ENCODE measurements around the gene RAB4A. TPM values are rescaled to one million over a fixed set of nuclear protein-coding genes. Genes with fewer than 3 reads are reported as not detected.

The RAB4A gene
- total and polyA plus RNA-seq, 2 of the 8 experiments (the other 6 are each of a cell fraction or from before 2014, with no cell fraction given): 13.3 to 68.8 TPM

DNA sequence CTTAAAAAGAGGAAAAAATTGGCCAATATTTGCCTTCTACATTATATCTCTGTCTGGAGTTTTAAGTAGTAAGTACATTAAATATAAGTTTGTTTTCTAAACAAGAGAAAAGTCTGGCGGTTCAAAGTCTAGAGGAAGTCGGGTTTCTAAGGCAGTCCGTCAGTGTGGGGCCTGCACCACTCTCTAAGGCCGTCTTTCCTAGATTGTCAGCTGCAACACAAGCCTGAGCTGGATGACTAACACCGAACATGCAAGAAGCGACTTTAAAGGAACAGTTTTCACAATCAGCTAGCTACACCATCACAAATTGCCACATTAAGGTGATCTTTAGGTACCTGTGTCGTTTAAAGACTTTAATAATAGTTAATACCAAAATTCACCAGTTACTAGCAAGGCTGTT is 52.3 kb downstream of the RAB4A start:
- Histone ChIP-seq H2BK12ac (ENCODE audit: low read depth, low read length) (no peak overlapping the region), H4K20me1 (replicated peaks in 1 of 2; ENCODE audit: control insufficient read depth in 1 of 2, insufficient read depth in 2 of 2, low read length in 2 of 2) (peaks cover 0 to 2% of the 10 kb centered on the region in 2 experiments), H3K9ac (replicated peaks in 1 of 4; ENCODE audit: extremely low read depth in 1 of 4, low read depth in 3 of 4, low read length in 3 of 4) (no peak overlapping the region), H3K9me3 (ENCODE audit: insufficient read depth in 2 of 2, low read depth in 1 of 2, low read length in 1 of 2) (no peaks in the 10 kb centered on the region), H3K14ac (ENCODE audit: insufficient read length) (no peak overlapping the region), H3K36me3 (ENCODE audit: control insufficient read depth in 2 of 4, insufficient read depth in 4 of 4, low read length in 3 of 4) (peaks cover 3 to 35% (median 6%) of the 10 kb centered on the region in 4 experiments; a peak in 4 of 8 replicates), H4K8ac (ENCODE audit: extremely low read depth, insufficient read depth, low read length) (no peak overlapping the region), H3K56ac (replicated peaks; ENCODE audit: insufficient read length, low read depth, low read length) (no peak overlapping the region), H3K4me2 (ENCODE audit: insufficient read depth in 1 of 2, low read depth in 2 of 2, low read length in 2 of 2) (no peak overlapping the region), H2BK5ac (ENCODE audit: low read depth, low read length) (no peak overlapping the region), H3K27ac (ENCODE audit: low read depth, low read length) (no peak overlapping the region), H3K23ac (ENCODE audit: insufficient read length) (no peak overlapping the region), H4K91ac (replicated peaks; ENCODE audit: insufficient read length, low read length) (no peak overlapping the region), H2AFZ (ENCODE audit: low read length) (no peak overlapping the region), H2BK120ac (replicated peaks; ENCODE audit: low read depth, low read length) (no peak overlapping the region), H3K4me3 (ENCODE audit: extremely low read depth in 1 of 4, insufficient read depth in 2 of 4, low read depth in 3 of 4, low read length in 4 of 4) (no peak overlapping the region), H3K4me1 (replicated peaks in 1 of 4; ENCODE audit: control insufficient read depth in 3 of 4, insufficient read depth in 4 of 4, low read length in 3 of 4) (0 out of 7 replicates have a peak, but pooled peaks cover 0 to 3% (median 0%) of the 10 kb centered on the region in 4 experiments), H3K4ac (replicated peaks; ENCODE audit: insufficient read length, low read depth, low read length) (no peak overlapping the region), H2BK20ac (ENCODE audit: low read length) (no peak overlapping the region), H4K5ac (ENCODE audit: insufficient read length, low read depth, low read length) (no peak overlapping the region), H3K27me3 (replicated peaks in 1 of 4; ENCODE audit: control insufficient read depth in 3 of 4, extremely low read depth in 1 of 4, insufficient read depth in 3 of 4, low read length in 3 of 4) (no peaks in the 10 kb centered on the region), H3K79me2 (ENCODE audit: control insufficient read depth in 1 of 2, insufficient read depth in 2 of 2, low read length in 2 of 2) (peaks cover 0 to 3% of the 10 kb centered on the region in 2 experiments; a peak in 1 of 4 replicates), H3K79me1 (ENCODE audit: low read depth, low read length) (no peaks in the 10 kb centered on the region; the same call in 1 of the 2 replicates), H3K18ac (ENCODE audit: extremely low read depth, low read length) (no peak overlapping the region), H3K23me2 (ENCODE audit: low read depth, low read length) (no peaks in the 10 kb centered on the region), H2AK5ac (ENCODE audit: low read depth, low read length) (no peak overlapping the region), H2BK15ac (ENCODE audit: low read length) (no peak overlapping the region)
- FAIRE-seq (no peak), DNase-seq (ENCODE audit: low read depth in 1 of 2, low spot score in 2 of 2) (no peak)
- 87% methylated on average over 7 of the region's 7 CpGs; no CpG with 5 or more reads in 1 of the 2 experiments for WGBS, 2 experiments (ENCODE audit: extremely low coverage in 1 of 2, insufficient coverage in 1 of 2, insufficient read length in 1 of 2, insufficient replicate concordance in 2 of 2, low coverage in 1 of 2, low lambda C conversion rate in 2 of 2, missing lambda C conversion rate in 1 of 2)
- ChIA-PET CTCF (ENCODE audit: partially characterized antibody) (interaction anchor here (1.2 kb wide), 1 partner anchor 68 kb away, joined by 10 read pairs; no protein-coding TSS in a partner anchor), POLR2A (ENCODE audit: partially characterized antibody) (interaction anchor here (0.8 to 1.4 kb wide), 2 partner anchors 10 to 13 kb away, joined by 3 read pairs; no protein-coding TSS in a partner anchor)
- TF ChIP-seq CTCF (IDR thresholded peaks at IDR 0.05; ENCODE audit: control extremely low read depth in 1 of 3, insufficient read depth in 1 of 3, low read depth in 1 of 3, low read length in 3 of 3) (no peak), NANOG (IDR thresholded peaks at IDR 0.05; ENCODE audit: insufficient read depth, low read depth, low read length, poor library complexity, severe bottlenecking) (no peak), KDM5A (IDR thresholded peaks at IDR 0.05; ENCODE audit: low read length) (no peak), SIRT6 (IDR thresholded peaks at IDR 0.05; ENCODE audit: low read length) (no peak), KDM1A (IDR thresholded peaks at IDR 0.05; ENCODE audit: borderline replicate concordance, low read length) (no peak), RBBP5 (IDR thresholded peaks at IDR 0.05; ENCODE audit: borderline replicate concordance, low read depth, low read length) (no peak), CBX5 (IDR thresholded peaks at IDR 0.05; ENCODE audit: low read depth, low read length) (no peak), TEAD4 (IDR thresholded peaks at IDR 0.05; ENCODE audit: low read depth, low read length) (no peak), HDAC2 (IDR thresholded peaks at IDR 0.05; ENCODE audit: borderline replicate concordance in 1 of 2, low read depth in 2 of 2, low read length in 2 of 2) (no peak), SUZ12 (IDR thresholded peaks at IDR 0.05; ENCODE audit: low read length) (no peak), KDM4A (IDR thresholded peaks at IDR 0.05; ENCODE audit: low read depth, low read length, severe bottlenecking) (no peak)
